DND-41 (cell line): ENCODE results near the gene PTPRN2.

Source experiments
- CTCF ChIP-seq: IDR thresholded peaks from 2 replicates; pipeline ENCODE4 v1.5.1; 2012; ENCODE audit warnings: borderline replicate concordance, low read length, moderate library complexity, mild to moderate bottlenecking; ENCODE audit not compliant: poor library complexity, severe bottlenecking; ENCODE audit errors: extremely low read depth
- EZH2 ChIP-seq: IDR thresholded peaks from 3 replicates; pipeline ENCODE4 v1.6.1; 2012; ENCODE audit warnings: borderline replicate concordance, low read depth, mild to moderate bottlenecking, moderate library complexity, low read length, inconsistent platforms; ENCODE audit not compliant: severe bottlenecking

DNA sequence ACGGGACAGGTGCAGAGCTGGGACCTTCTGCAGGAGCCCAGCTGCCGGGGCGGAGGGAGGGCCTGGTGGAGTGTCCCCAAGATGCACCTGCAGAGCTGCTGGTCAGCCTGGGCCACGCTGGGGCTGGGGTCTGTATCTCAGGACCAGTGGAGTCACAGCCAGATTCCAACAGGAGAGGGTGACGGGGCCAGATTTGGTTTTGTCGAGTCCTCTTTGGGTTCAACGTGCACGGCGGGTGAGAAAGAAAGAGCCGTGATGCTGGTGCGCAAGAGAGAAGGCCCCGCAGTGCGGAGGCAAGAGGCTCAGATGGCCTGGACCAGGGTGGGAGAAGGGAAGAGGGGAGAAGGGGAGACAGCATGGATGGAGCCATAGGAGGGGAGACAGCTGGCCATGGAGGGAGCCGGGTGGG, 462.9 kb downstream of the PTPRN2 start:
- no peak for TF ChIP-seq CTCF
- TF ChIP-seq EZH2: no peak
